Limb (tissue), 2 donors: ENCODE data around the gene SETD7.

ENCODE experiments used
- DNase-seq, 2 donors: peaks; one replicate each; pipeline ENCODE4 v3.0.0-alpha.2; 2016; ENCODE audit errors: extremely low spot score in 2 of 2

Gene SETD7

GRCh38 chr4:139574641-139575040 lies 18.6 kb upstream of the SETD7 start:
- DNase-seq: no peak

- peak; percentile 51 to 64 for DNase-seq
These were observed 12.4 kb upstream of the SETD7 start for GRCh38 chr4:139568206-139568955.

GRCh38 chr4:139567159-139567870 lies 11.3 kb upstream of the SETD7 start:
- no peak for DNase-seq

GRCh38 chr4:139564502-139564901 lies 8.5 kb upstream of the SETD7 start:
- DNase-seq: no peak

DNA sequence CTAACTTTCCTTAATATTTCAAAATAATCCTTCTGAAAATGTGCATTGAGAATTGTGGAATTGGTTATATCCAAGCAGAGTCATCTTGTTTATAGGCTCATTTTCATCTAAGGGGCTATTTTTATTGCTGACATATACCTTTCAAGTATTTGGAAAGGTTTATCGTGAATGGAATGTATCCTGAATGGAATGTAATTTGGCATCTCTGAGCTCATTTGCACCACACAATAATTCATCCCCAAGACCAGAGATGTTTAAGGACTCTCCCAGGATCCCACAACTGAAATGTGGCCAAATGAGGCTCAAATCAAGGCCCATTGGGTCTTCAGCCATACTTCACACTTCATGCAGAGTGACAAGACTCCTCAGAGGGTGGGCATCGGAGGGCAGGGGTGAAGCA lies 7.5 kb upstream of the SETD7 start:
- no peak for DNase-seq

DNA sequence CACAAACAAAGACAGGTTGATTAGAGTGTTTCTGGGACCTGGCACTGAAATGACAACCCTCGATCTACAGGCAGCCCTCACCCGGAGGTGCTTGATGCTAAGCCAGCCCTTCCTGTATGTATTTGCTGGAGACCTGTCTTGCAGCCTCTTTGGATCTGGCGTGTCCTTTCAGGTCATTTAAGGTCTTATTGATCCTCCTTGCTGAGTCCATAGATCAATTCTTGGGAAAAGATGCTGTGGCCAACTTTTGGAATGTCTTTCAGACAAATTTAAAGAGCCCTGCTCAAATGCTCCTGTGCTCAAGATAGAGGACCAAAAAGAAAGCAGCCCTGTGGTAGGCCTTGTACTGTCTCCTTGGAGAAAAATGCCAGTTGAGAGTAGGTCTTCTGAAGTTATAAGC lies 6.8 kb upstream of the SETD7 start:
- DNase-seq: no peak

GRCh38 chr4:139562067-139562684 lies 6.2 kb upstream of the SETD7 start:
- DNase-seq: no peak

DNA sequence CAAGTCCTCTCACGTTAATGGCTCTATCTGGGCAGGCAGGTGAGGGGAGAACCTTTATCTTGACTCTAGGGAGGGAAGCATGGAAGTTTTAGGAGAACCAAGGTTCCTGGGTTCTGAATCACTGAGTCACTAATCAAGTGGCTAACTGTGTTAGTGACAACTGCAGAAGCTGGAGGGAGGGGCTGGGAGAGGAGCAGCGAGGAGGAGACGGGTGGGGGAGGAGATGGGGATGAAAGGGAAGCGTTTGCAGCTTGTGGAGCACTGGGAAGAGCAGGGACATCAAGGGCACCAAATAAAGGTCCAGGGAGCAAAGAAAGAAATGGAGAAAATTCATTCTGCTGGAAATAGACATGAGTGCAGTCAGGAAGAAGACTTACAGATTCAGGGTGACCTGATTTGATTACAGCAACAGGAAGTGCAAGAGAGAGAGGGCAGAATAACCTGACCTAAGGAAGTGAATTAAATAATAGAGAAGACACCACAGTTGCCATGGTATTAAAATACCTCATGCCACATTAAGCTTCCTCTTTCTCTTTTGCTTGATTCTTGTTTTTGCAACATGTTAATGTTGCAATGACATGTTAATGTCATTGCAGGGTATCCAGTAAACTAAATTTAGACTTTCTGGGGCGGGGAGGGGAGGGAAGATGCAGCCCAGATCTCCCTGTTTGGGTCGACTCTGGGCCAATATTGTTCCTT lies 4.5 kb upstream of the SETD7 start:
- no peak for DNase-seq

GRCh38 chr4:139559687-139560086 lies 3.7 kb upstream of the SETD7 start:
- DNase-seq: no peak

DNA sequence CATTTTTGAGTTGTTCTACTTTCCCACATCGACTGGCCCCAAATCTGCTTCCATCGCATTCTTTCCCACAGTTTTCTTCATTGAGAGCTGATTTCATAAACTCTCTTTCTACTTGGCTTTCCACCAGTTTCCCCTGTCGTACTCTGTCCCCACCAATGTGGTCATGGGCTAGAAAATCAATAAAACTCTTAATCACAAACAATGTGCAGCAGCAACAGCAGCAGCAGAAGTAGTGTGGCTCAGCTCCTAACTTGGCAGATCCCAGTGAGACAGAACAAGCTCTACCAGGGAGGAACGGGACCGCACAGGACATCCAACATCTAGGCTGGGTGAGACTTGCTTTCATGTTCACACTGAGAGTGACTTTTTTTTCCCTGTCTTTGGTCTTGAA lies 3.1 kb upstream of the SETD7 start:
- DNase-seq: no peak

GRCh38 chr4:139558235-139559088 lies 2.4 kb upstream of the SETD7 start:
- no peak for DNase-seq

- DNase-seq: no peak
These were observed 1.6 kb upstream of the SETD7 start for GRCh38 chr4:139557556-139558110.

GRCh38 chr4:139556724-139557555 lies 921 bp upstream of the SETD7 start:
- DNase-seq: peak in 1 of 2 donors; percentile 76

GRCh38 chr4:139555705-139556070 lies 331 bp downstream of the SETD7 start:
- DNase-seq: no peak

GRCh38 chr4:139554893-139555704 lies 920 bp downstream of the SETD7 start:
- DNase-seq: peak; percentile 90 to 91

DNA sequence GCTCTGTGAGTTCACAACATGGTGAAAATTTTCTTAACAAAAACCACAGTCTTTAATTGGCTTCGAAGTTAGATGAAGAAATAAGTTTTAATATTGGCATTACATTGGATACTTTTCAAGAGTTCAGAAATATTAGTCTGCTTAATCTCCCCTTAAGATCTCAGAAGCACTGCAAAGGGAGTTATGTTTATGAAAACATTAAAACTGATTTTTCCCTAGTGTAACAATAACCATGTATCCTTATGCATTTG lies 1.5 kb downstream of the SETD7 start:
- DNase-seq: no peak

- DNase-seq: no peak
These were observed 2.0 kb downstream of the SETD7 start for GRCh38 chr4:139553751-139554641.
